Activated CD4-positive, alpha-beta T cell treated with anti-CD3 and anti-CD28 coated beads, Interleukin-2, amount 50 U/mL, for 1 hour (primary cell): ENCODE data around the gene PDIA4.
"Not testable (repeated sequence)": the region's sequence is repeated elsewhere in the genome, so short reads cannot be mapped to it uniquely, and the experiment has no call there.

Experiments used
- DNase-seq: peaks from one replicate; pipeline ENCODE4 v3.0.0-alpha.2; 2020

PDIA4 gene

GRCh38 chr7:149003018-149003417 is 25.3 kb downstream of the PDIA4 start:
- DNase-seq, result no peak

GRCh38 chr7:149002604-149003003 is 25.7 kb downstream of the PDIA4 start:
- DNase-seq, result no peak

GRCh38 chr7:149001427-149002068 is 26.8 kb downstream of the PDIA4 start:
- no peak for DNase-seq

GRCh38 chr7:149000961-149001360 is 27.3 kb downstream of the PDIA4 start:
- no peak for DNase-seq

GRCh38 chr7:148999192-148999591 is 29.1 kb downstream of the PDIA4 start:
- no peak for DNase-seq

GRCh38 chr7:148997497-148997896 is 30.8 kb downstream of the PDIA4 start:
- no peak for DNase-seq

GRCh38 chr7:148994576-148994975 is 33.7 kb downstream of the PDIA4 start:
- DNase-seq, result no peak

GRCh38 chr7:148993193-148993592 is 35.1 kb downstream of the PDIA4 start:
- no peak for DNase-seq

GRCh38 chr7:148991536-148991935 is 36.8 kb downstream of the PDIA4 start:
- DNase-seq, result no peak

GRCh38 chr7:148987751-148988512 is 40.4 kb downstream of the PDIA4 start:
- no peak for DNase-seq

- peak; percentile 70 for DNase-seq
Observed at GRCh38 chr7:148987010-148987750, 41.1 kb downstream of the PDIA4 start.

- no peak for DNase-seq
Observed at GRCh38 chr7:148986742-148987009, 41.6 kb downstream of the PDIA4 start.

GRCh38 chr7:148983200-148984146 is 44.8 kb downstream of the PDIA4 start:
- DNase-seq, result peak; percentile 79

- no peak for DNase-seq
Observed at GRCh38 chr7:148982654-148983199, 45.6 kb downstream of the PDIA4 start.

- no peak for DNase-seq
Observed at GRCh38 chr7:148979827-148980226, 48.5 kb downstream of the PDIA4 start.

- DNase-seq, result not testable (repeated sequence)
Observed at GRCh38 chr7:148979072-148979471, 49.2 kb downstream of the PDIA4 start.

- DNase-seq, result no peak
Observed at GRCh38 chr7:148978091-148978490, 50.2 kb downstream of the PDIA4 start.

GRCh38 chr7:148975896-148976295 is 52.4 kb downstream of the PDIA4 start:
- no peak for DNase-seq

- no peak for DNase-seq
Observed at GRCh38 chr7:148973256-148973655, 55.0 kb downstream of the PDIA4 start.

GRCh38 chr7:148972375-148972774 is 55.9 kb downstream of the PDIA4 start:
- no peak for DNase-seq

- no peak for DNase-seq
Observed at GRCh38 chr7:148967602-148968001, 60.7 kb downstream of the PDIA4 start.

GRCh38 chr7:148967032-148967372 is 61.3 kb downstream of the PDIA4 start:
- no peak for DNase-seq
